Subcutaneous adipose tissue (tissue), 4 donors: ENCODE results near the gene USP21. TPM values are rescaled to one million over a fixed set of nuclear protein-coding genes. Genes with fewer than 3 reads are reported as not detected.

Source experiments
- CTCF ChIP-seq: fragments of 450-650 bp; IDR thresholded peaks from one replicate; pipeline ENCODE4 v1.5.1; 2016; ENCODE audit warnings: low read depth, mild to moderate bottlenecking, control low read depth, antibody characterized with exemption, moderate library complexity
- total RNA-seq, 4 donors: library from RNA; depleted of rRNA; stranded (reverse); fragments of >200 nt; gene quantifications; one replicate each; pipeline ENCODE4 v1.1.0, GENCODE V29; 2016

The USP21 gene
- total RNA-seq, 4 donors from 2014 or later: 8.8 to 19.6 (median 11.0) TPM

GRCh38 chr1:161117759-161118581 lies 41.3 kb upstream of the USP21 start, which contains the start of the genes NIT1 and PFDN2:
TSS of gene NIT1 (plus strand) at chr1:161118105. CDS start at chr1:161118177, 72 bp downstream.
TSS of gene PFDN2 (minus strand) at chr1:161118037. CDS start at chr1:161118026, 11 bp downstream.
- no peak for TF ChIP-seq CTCF

GRCh38 chr1:161119092-161119903 lies 40.0 kb upstream of the USP21 start:
- TF ChIP-seq CTCF: no peak

- no peak for TF ChIP-seq CTCF
Measured at GRCh38 chr1:161121042-161121650, 38.2 kb upstream of the USP21 start.

GRCh38 chr1:161121834-161122233 lies 37.5 kb upstream of the USP21 start:
- no peak for TF ChIP-seq CTCF

GRCh38 chr1:161122967-161123366 lies 36.3 kb upstream of the USP21 start:
- no peak for TF ChIP-seq CTCF

GRCh38 chr1:161127649-161128048 lies 31.7 kb upstream of the USP21 start:
- TF ChIP-seq CTCF: no peak
